HepG2 (cell line): Measurements from ENCODE around the gene VGLL4.

Experiments
- EZH2 ChIP-seq: conservative IDR thresholded peaks from 2 replicates; pipeline ENCODE4 v1.6.1; 2012; ENCODE audit warnings: mild to moderate bottlenecking, low read depth, low read length, moderate library complexity
- ZNF224 ChIP-seq: sonication (generic); formaldehyde crosslinking; IDR thresholded peaks from 2 replicates; pipeline ENCODE4 v1.5.0; 2020; ENCODE audit warnings: mild to moderate bottlenecking, missing genetic modification reagents
- ZNF605 ChIP-seq: sonication (generic); formaldehyde crosslinking; IDR thresholded peaks from 2 replicates; pipeline ENCODE4 v1.8.0; 2022; ENCODE audit warnings: mild to moderate bottlenecking, missing genetic modification reagents

DNA sequence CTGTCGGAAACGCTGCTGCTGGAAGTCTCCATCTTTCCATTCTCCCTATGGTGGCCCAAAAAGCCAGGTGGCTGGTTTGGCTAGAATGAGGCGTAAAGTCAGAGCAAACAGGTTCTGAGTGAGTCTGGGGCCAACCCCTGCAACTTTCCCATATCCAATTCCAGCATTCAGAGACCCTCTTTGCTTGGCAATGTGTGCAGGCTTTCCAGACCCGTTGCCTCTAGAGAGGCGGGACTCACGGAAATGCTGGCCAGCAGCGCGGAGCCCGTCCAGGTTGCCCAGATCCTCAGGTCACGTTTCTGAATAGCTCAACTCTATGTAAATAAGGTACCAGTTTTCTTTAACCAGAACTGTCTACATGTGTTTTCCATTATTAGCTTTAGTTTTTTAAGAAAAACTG is 68.0 kb downstream of the VGLL4 start:
- TF ChIP-seq ZNF224 (CRISPR knock-in tag) (no peak), EZH2 (no peak), ZNF605 (no peak)
